Hepatocyte (in vitro differentiated cells): Measurements from ENCODE around the gene ZNF33A. TPM values are rescaled to one million over a fixed set of nuclear protein-coding genes. Genes with fewer than 3 reads are reported as not detected.

Experiments
- DNase-seq: peaks from one replicate; pipeline ENCODE4 v3.0.0-alpha.2; 2016; ENCODE audit warnings: low spot score
- H2AFZ ChIP-seq: fragments of 200-600 bp; sonication (generic); 2 replicates; pipeline ENCODE4 v1.6.0; 2016; ENCODE audit warnings: antibody characterized with exemption, mild to moderate bottlenecking
- H3K27ac ChIP-seq: fragments of 200-600 bp; sonication (generic); 2 replicates; pipeline ENCODE4 v1.5.1; 2016; ENCODE audit warnings: mild to moderate bottlenecking
- H3K27me3 ChIP-seq: fragments of 200-600 bp; sonication (generic); 2 replicates; pipeline ENCODE4 v1.6.1; 2016
- H3K36me3 ChIP-seq: fragments of 200-600 bp; sonication (generic); replicated peaks from 2 replicates; pipeline ENCODE4 v1.5.1; 2016; ENCODE audit warnings: low read depth; ENCODE audit not compliant: insufficient read depth
- H3K4me1 ChIP-seq: fragments of 200-600 bp; sonication (generic); 2 replicates; pipeline ENCODE4 v1.5.1; 2016; ENCODE audit warnings: mild to moderate bottlenecking, moderate library complexity; ENCODE audit not compliant: insufficient read depth
- H3K4me2 ChIP-seq: fragments of 200-600 bp; sonication (generic); 2 replicates; pipeline ENCODE4 v1.6.0; 2016
- H3K4me3 ChIP-seq: fragments of 200-600 bp; sonication (generic); 2 replicates; pipeline ENCODE4 v1.5.1; 2016; ENCODE audit warnings: mild to moderate bottlenecking
- H3K79me2 ChIP-seq: fragments of 200-600 bp; sonication (generic); 2 replicates; pipeline ENCODE4 v1.6.0; 2017; ENCODE audit warnings: mild to moderate bottlenecking
- H3K9me2 ChIP-seq: fragments of 200-600 bp; sonication (generic); replicated peaks from 2 replicates; pipeline ENCODE4 v1.6.0; 2017; ENCODE audit warnings: mild to moderate bottlenecking; ENCODE audit not compliant: insufficient read depth
- H3K9me3 ChIP-seq: fragments of 200-600 bp; sonication (generic); 2 replicates; pipeline ENCODE4 v1.5.1; 2016; ENCODE audit warnings: low read depth, mild to moderate bottlenecking
- H4K20me1 ChIP-seq: fragments of 200-600 bp; sonication (generic); 2 replicates; pipeline ENCODE4 v1.6.0; 2016; ENCODE audit warnings: mild to moderate bottlenecking; ENCODE audit not compliant: insufficient read depth, poor library complexity, severe bottlenecking
- EZH2 ChIP-seq: fragments of 200-600 bp; sonication (generic); IDR thresholded peaks from 2 replicates; pipeline ENCODE4 v1.6.1; 2016; ENCODE audit warnings: antibody characterized with exemption, mild to moderate bottlenecking, borderline replicate concordance
- EZH2phosphoT487 ChIP-seq: fragments of 200-600 bp; sonication (generic); IDR thresholded peaks from one replicate; pipeline ENCODE4 v1.6.1; 2018; ENCODE audit warnings: antibody characterized with exemption, mild to moderate bottlenecking, low read depth, moderate library complexity; ENCODE audit not compliant: unreplicated experiment, severe bottlenecking
- WGBS: methylation state at CpG from one replicate; pipeline ENCODE4 v1.1.6; 2016; ENCODE audit warnings: low lambda C conversion rate; ENCODE audit errors: missing lambda C conversion rate; 5-methylcytosine and 5-hydroxymethylcytosine counted together
- polyA plus RNA-seq: library from polyadenylated mRNA; unstranded; fragments of >200 nt; fragmentation: Nextera tagmentation; extraction: Ambion mirVana; gene quantifications from 2 replicates; pipeline ENCODE4 v1.2.1, GENCODE V29; 2016
- total RNA-seq: library from RNA; depleted of rRNA; stranded (reverse); fragments of >200 nt; gene quantifications from 2 replicates; pipeline ENCODE4 v1.2.3, GENCODE V29; 2014
- TF ChIP-seq, protein P1 (sequence below): fragments of 200-600 bp; sonication (generic); IDR thresholded peaks from 2 replicates; pipeline ENCODE4 v1.5.1; 2016; ENCODE audit warnings: antibody characterized with exemption, mild to moderate bottlenecking; ENCODE audit not compliant: poor library complexity

The ZNF33A gene
- total and polyA plus RNA-seq, 2 experiments from 2014 or later, result 7.0 to 22.5 TPM

DNA sequence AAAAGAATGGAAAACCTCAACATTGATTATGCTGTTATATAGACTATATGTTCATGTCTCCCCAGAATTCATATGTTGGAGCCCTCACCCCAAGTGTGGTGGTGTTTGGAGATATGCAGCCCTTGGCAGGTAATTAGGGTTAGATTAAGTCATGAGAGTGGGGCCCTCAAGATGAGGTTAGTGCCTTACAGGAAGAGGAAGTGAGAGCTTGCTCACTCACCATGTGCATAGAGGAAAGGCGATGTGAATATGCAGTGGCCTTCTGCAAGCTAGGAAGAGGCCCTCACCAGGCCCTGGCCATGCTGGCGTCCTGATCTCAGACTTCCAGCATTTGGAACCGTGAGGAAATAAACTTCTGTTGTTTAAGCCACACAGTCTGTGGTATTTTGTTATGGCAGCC is 14.8 kb downstream of the ZNF33A start:
- no peak for DNase-seq
- Histone ChIP-seq H3K79me2 (no peaks in the 10 kb centered on the region), H3K27ac (no peak overlapping the region), H3K4me1 (no peaks in the 10 kb centered on the region), H3K9me2 (no peaks in the 10 kb centered on the region), H3K9me3 (no peaks in the 10 kb centered on the region), H4K20me1 (no peaks in the 10 kb centered on the region), H2AFZ (no peak overlapping the region), H3K4me3 (no peak overlapping the region), H3K36me3 (no peaks in the 10 kb centered on the region), H3K27me3 (no peaks in the 10 kb centered on the region), H3K4me2 (no peak overlapping the region)
- TF ChIP-seq, protein P1, sequence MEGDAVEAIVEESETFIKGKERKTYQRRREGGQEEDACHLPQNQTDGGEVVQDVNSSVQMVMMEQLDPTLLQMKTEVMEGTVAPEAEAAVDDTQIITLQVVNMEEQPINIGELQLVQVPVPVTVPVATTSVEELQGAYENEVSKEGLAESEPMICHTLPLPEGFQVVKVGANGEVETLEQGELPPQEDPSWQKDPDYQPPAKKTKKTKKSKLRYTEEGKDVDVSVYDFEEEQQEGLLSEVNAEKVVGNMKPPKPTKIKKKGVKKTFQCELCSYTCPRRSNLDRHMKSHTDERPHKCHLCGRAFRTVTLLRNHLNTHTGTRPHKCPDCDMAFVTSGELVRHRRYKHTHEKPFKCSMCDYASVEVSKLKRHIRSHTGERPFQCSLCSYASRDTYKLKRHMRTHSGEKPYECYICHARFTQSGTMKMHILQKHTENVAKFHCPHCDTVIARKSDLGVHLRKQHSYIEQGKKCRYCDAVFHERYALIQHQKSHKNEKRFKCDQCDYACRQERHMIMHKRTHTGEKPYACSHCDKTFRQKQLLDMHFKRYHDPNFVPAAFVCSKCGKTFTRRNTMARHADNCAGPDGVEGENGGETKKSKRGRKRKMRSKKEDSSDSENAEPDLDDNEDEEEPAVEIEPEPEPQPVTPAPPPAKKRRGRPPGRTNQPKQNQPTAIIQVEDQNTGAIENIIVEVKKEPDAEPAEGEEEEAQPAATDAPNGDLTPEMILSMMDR, result no peak
- TF ChIP-seq EZH2 (no peak), EZH2phosphoT487 (no peak)
- WGBS, result 93% methylated on average over 3 of the region's 3 CpGs

DNA sequence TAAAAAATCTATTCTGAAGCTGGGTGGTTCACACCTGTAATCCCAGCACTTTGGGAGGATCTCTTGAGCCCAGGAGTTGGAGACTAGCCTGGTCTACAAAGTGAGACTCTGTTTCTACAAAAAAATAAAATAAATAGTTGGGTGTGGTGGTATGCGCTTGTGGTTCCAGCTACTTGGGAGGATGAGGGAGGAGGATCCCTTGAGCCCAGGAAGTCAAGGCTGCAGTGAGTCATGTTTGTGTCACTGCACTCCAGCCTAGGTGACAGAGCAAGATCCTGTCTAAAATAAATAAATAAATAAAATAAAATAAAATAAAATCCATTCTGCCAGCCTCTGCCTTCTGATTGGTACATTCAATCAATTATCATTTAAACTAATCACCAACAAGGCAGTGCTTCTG is 17.5 kb downstream of the ZNF33A start:
- TF ChIP-seq EZH2, result no peak
- Histone ChIP-seq H3K36me3 (no peaks in the 10 kb centered on the region), H3K79me2 (no peaks in the 10 kb centered on the region), H3K9me3 (no peaks in the 10 kb centered on the region), H3K4me2 (no peak overlapping the region), H4K20me1 (no peaks in the 10 kb centered on the region), H3K4me1 (no peaks in the 10 kb centered on the region), H3K4me3 (no peak overlapping the region), H3K27ac (no peak overlapping the region), H2AFZ (no peak overlapping the region), H3K27me3 (no peaks in the 10 kb centered on the region), H3K9me2 (no peaks in the 10 kb centered on the region)
- no peak for DNase-seq
- WGBS, result 100% methylated on average over 1 of the region's 1 CpG

DNA sequence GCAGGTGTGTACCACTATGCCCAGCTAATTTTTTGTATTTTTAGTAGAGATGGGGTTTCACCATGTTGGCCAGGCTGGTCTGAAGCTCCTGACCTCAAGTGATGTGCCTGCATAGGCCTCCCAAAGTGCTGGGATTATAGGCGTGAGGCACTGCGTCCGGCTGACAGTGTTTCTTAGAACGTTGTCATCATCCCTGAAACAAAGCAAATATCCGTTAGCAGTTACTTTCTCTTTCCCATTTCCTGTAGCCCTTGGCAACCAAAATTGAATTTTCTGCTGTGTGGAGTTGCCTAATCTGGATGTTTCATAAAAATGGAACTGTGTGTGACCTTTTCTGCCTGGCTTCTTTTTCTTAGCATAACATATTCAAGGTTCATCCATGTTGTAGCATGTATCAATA is 22.4 kb downstream of the ZNF33A start:
- no peaks in the 10 kb centered on the region for H3K9me3 ChIP-seq
- no peak overlapping the region for H3K4me2 ChIP-seq
- 81% methylated on average over 5 of the region's 5 CpGs for WGBS
- H3K27me3 ChIP-seq, result no peaks in the 10 kb centered on the region
- no peak overlapping the region for H3K4me3 ChIP-seq
- H2AFZ ChIP-seq, result no peak overlapping the region
- H3K36me3 ChIP-seq, result peaks cover 3% of the 10 kb centered on the region
- TF ChIP-seq EZH2phosphoT487 (no peak), EZH2 (no peak)
- TF ChIP-seq, protein P1, result no peak
- no peaks in the 10 kb centered on the region for H3K79me2 ChIP-seq
- H3K27ac ChIP-seq, result no peak overlapping the region
- no peaks in the 10 kb centered on the region for H3K4me1 ChIP-seq
- no peaks in the 10 kb centered on the region for H4K20me1 ChIP-seq
- no peaks in the 10 kb centered on the region for H3K9me2 ChIP-seq
- DNase-seq, result no peak

DNA sequence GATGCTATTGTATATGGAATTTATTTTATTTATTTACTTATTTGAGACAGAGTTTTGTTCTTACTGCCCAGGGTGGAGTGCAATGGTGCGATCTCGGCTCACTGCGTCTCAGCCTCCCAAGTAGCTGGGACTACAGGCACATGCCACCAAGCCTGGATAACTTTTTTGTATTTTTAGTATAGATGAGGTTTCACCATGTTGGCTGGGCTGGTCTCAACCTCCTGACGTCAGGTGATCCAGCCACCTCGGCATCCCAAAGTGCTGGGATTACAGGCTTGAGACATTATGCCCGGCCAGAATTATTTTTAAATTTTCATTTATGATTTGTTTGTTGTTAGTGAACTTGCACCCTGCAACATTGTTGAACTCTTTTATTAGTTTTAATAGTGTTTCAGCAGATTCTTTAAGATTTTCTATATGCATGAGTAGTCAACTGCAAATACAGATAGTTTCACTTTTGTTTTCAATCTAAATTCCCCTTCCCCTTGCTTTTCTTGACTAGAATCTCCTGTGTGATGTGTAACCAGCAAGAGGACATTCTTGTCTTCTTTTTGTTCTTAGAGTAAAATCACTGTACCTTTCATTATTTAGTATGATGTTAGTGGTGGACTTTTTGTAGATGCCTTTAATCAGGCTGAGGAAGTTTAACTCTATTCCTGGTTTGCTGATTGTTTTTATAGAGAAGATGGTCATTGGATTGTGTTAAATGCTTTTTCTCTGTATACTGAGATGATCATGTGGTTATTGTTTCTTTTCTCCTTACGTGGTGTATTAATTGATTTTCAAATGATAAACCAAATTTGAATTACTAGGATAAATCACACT is 27.8 kb downstream of the ZNF33A start:
- WGBS, result 97% methylated on average over 7 of the region's 7 CpGs
- Histone ChIP-seq H2AFZ (no peak overlapping the region), H3K36me3 (peaks cover 3% of the 10 kb centered on the region), H4K20me1 (no peaks in the 10 kb centered on the region), H3K27me3 (no peaks in the 10 kb centered on the region), H3K4me3 (no peak overlapping the region), H3K4me1 (no peaks in the 10 kb centered on the region), H3K4me2 (no peak overlapping the region), H3K27ac (no peak overlapping the region), H3K9me2 (no peaks in the 10 kb centered on the region), H3K9me3 (no peaks in the 10 kb centered on the region), H3K79me2 (peaks cover 14% of the 10 kb centered on the region)
- TF ChIP-seq EZH2 (no peak), EZH2phosphoT487 (no peak)
- TF ChIP-seq, protein P1, result no peak
- no peak for DNase-seq
